GM12801 (cell line): ENCODE results near the gene SLMAP.

ENCODE experiments used
- CTCF ChIP-seq: IDR thresholded peaks from one replicate; pipeline ENCODE4 v1.5.1; 2011; ENCODE audit warnings: control low read depth; ENCODE audit not compliant: insufficient read length; ENCODE audit errors: extremely low read depth

The SLMAP gene

GRCh38 chr3:57848177-57848738 lies 92.1 kb downstream of the SLMAP start:
- no peak for TF ChIP-seq CTCF

- no peak for TF ChIP-seq CTCF
These were observed 95.2 kb downstream of the SLMAP start for GRCh38 chr3:57851304-57851703.

GRCh38 chr3:57852896-57853295 lies 96.8 kb downstream of the SLMAP start:
- TF ChIP-seq CTCF: no peak

GRCh38 chr3:57855281-57855680 lies 99.2 kb downstream of the SLMAP start:
- TF ChIP-seq CTCF: no peak

GRCh38 chr3:57855943-57856342 lies 99.8 kb downstream of the SLMAP start:
- TF ChIP-seq CTCF: no peak

GRCh38 chr3:57856675-57857074 lies 100.6 kb downstream of the SLMAP start:
- no peak for TF ChIP-seq CTCF

- TF ChIP-seq CTCF: no peak
These were observed 106.8 kb downstream of the SLMAP start for GRCh38 chr3:57862894-57863293.
